ENCODE measurements around the gene SGPP1.

DNA sequence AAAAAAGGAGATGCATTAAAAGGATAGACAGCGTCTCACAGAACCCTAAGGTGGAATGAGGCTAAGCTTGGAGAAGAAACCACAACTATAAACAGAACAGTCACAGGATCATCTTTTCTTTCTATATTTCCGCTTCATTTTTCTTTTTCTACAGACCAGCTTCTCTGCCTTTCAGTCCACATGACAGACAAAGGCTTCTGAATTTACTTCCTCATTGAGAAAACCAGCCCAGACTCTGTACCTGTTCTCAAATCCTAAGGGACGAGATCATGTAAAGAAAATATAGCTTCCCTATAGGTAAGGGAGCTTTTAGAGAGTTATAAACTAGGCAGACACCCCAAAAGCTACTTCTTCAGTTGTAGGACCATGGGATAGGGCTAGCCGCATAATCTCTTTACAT, 17.4 kb downstream of the SGPP1 start:
- no peak for TF ChIP-seq POLR2A (IDR thresholded peaks at IDR 0.05)
- TF ChIP-seq CTCF (IDR thresholded peaks at IDR 0.05) = no peak
- no peak for TF ChIP-seq POLR2AphosphoS5 (IDR thresholded peaks at IDR 0.05)
- TF ChIP-seq EP300 (IDR thresholded peaks at IDR 0.05) = no peak

All from upper lobe of left lung (tissue), 4 donors.